Lung (tissue), 12 donors: ENCODE measurements around the gene ENTPD6. TPM values are rescaled to one million over a fixed set of nuclear protein-coding genes. Genes with fewer than 3 reads are reported as not detected.
"Not testable (repeated sequence)": the region's sequence is repeated elsewhere in the genome, so short reads cannot be mapped to it uniquely, and the experiment has no call there.

Experiments used
- ATAC-seq: fragments of 200-7000 bp; cut with Tn5 transposase; one replicate; pipeline ENCODE4 v1.9.1; 2020; ENCODE audit warnings: moderate number of reproducible peaks; ENCODE audit not compliant: insufficient read depth, low FRiP score
- DNase-seq, 3 donors: peaks; one replicate each; pipeline ENCODE4 v3.0.0-alpha.2; 2013 to 2017
- H3K27ac ChIP-seq, 2 donors: one replicate each; pipeline ENCODE4 v1.5.1; 2013; ENCODE audit warnings: mild to moderate bottlenecking in 2 of 2, moderate library complexity in 2 of 2, control low read depth in 1 of 2, inconsistent platforms in 1 of 2, low read depth in 1 of 2, low read length in 1 of 2
- H3K27me3 ChIP-seq, 3 donors: one replicate each; pipeline ENCODE4 v1.5.1; 2013; ENCODE audit warnings: low read length in 2 of 3; ENCODE audit not compliant: control insufficient read depth in 3 of 3, insufficient read depth in 3 of 3
- H3K36me3 ChIP-seq, 4 donors: one replicate each; pipeline ENCODE4 v1.5.1; 2013; ENCODE audit warnings: low read length in 4 of 4, mild to moderate bottlenecking in 1 of 4, moderate library complexity in 1 of 4; ENCODE audit not compliant: control insufficient read depth in 4 of 4, insufficient read depth in 4 of 4
- H3K4me1 ChIP-seq, 5 donors: one replicate each; pipeline ENCODE4 v1.5.1; 2013; ENCODE audit warnings: low read length in 5 of 5, mild to moderate bottlenecking in 2 of 5, moderate library complexity in 1 of 5; ENCODE audit not compliant: control insufficient read depth in 5 of 5, insufficient read depth in 5 of 5
- H3K4me3 ChIP-seq: one replicate; pipeline ENCODE4 v1.5.1; 2013; ENCODE audit warnings: mild to moderate bottlenecking, control low read depth, moderate library complexity
- H3K9ac ChIP-seq, 2 donors: one replicate each; pipeline ENCODE4 v1.5.1; 2013; ENCODE audit warnings: low read length in 2 of 2, control low read depth in 1 of 2; ENCODE audit not compliant: insufficient read depth in 1 of 2
- H3K9me3 ChIP-seq, 4 donors: one replicate each; pipeline ENCODE4 v1.5.1; 2013; ENCODE audit warnings: low read length in 3 of 4, mild to moderate bottlenecking in 1 of 4, moderate library complexity in 1 of 4; ENCODE audit not compliant: control insufficient read depth in 4 of 4, insufficient read depth in 3 of 4
- CTCF ChIP-seq: IDR thresholded peaks from 2 replicates; pipeline ENCODE4 v1.5.1; 2012; ENCODE audit warnings: mild to moderate bottlenecking; ENCODE audit errors: control extremely low read depth, extremely low read depth
- WGBS, 2 donors: extraction: QIAGEN DNeasy Blood & Tissue Kit; methylation state at CpG; one replicate each; pipeline ENCODE4 v1.1.7; 2013; 5-methylcytosine and 5-hydroxymethylcytosine counted together
- polyA plus RNA-seq, 2 donors: library from polyadenylated mRNA; stranded (reverse); fragments of 200-250 nt; gene quantifications; one replicate each; pipeline ENCODE4 v1.2.1, GENCODE V29; 2013
- total RNA-seq, 2 donors: library from RNA; depleted of rRNA in 1 of 2; stranded (reverse); fragments of >200 nt in 1 of 2; gene quantifications; one replicate each; pipeline ENCODE4 v1.2.1, GENCODE V29; 2014 to 2021
- donor health status: control.
- donor health status: control.
- donor health status: Bipolar disorder and iron deficiency.
- donor health status: healthy.
- donor health status: DM: yes; HTN: yes; CAD: no.

The ENTPD6 gene
- total and polyA plus RNA-seq, 4 donors: 33.8 to 78.8 (median 52.2) TPM

GRCh38 chr20:25178563-25179438 lies 16.7 kb upstream of the ENTPD6 start:
- H3K36me3 ChIP-seq: no peaks in the 10 kb centered on the region
- WGBS, 2 donors: 27 to 42% methylated on average over 7 of the region's 7 CpGs
- H3K9me3 ChIP-seq: no peaks in the 10 kb centered on the region
- DNase-seq (peak in 2 of 3 donors; percentile 55 to 58), ATAC-seq (peak; percentile 86)
- peak overlapping the region; percentile 2 to 79 for H3K27ac ChIP-seq
- peak; percentile 38 for TF ChIP-seq CTCF
- no peak overlapping the region for H3K4me3 ChIP-seq
- no peaks in the 10 kb centered on the region for H3K4me1 ChIP-seq
- H3K9ac ChIP-seq: no peak overlapping the region
- H3K27me3 ChIP-seq: no peaks in the 10 kb centered on the region

GRCh38 chr20:25179439-25180089 lies 15.9 kb upstream of the ENTPD6 start:
- Histone ChIP-seq H3K27me3 (no peaks in the 10 kb centered on the region), H3K36me3 (no peaks in the 10 kb centered on the region), H3K9ac (no peak overlapping the region), H3K4me1 (no peaks in the 10 kb centered on the region), H3K9me3 (no peaks in the 10 kb centered on the region), H3K4me3 (no peak overlapping the region), H3K27ac (no peak overlapping the region)
- DNase-seq (no peak), ATAC-seq (no peak)
- no peak for TF ChIP-seq CTCF
- 61 to 66% methylated on average over 15 of the region's 15 CpGs for WGBS, 2 donors

DNA sequence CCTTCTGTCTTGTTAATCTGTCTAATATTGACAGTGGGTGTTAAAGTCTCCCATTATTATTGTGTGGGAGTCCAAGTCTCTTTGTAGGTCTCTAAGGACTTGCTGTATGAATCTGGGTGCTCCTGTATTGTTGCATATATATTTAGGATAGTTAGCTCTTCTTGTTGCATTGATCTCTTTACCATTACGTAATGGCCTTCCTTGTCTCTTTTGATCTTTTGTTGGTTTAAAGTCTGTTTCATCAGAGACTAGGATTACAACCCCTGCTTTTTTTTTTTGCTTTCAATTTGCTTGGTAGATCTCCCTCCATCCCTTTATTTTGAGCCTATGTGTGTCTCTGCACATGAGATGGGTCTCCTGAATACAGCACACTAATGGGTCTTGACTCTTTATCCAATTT lies 11.1 kb upstream of the ENTPD6 start:
- not testable (repeated sequence) for H3K27ac ChIP-seq, H3K9ac ChIP-seq, H3K36me3 ChIP-seq, H3K4me3 ChIP-seq, H3K4me1 ChIP-seq, H3K9me3 ChIP-seq, ATAC-seq, DNase-seq, H3K27me3 ChIP-seq
- WGBS, 2 donors: 91 to 98% methylated on average over 1 of the region's 1 CpG

GRCh38 chr20:25187220-25187619 lies 8.3 kb upstream of the ENTPD6 start:
- H3K9me3 ChIP-seq: peaks cover 0 to 4% (median 0%) of the 10 kb centered on the region in 4 donors
- peaks cover 0 to 3% (median 0%) of the 10 kb centered on the region in 3 donors for H3K27me3 ChIP-seq
- TF ChIP-seq CTCF: no peak
- ATAC-seq: no peak
- no peak for DNase-seq
- no peak overlapping the region for H3K4me3 ChIP-seq
- no peak overlapping the region for H3K9ac ChIP-seq
- H3K4me1 ChIP-seq: peaks cover 0 to 6% (median 3%) of the 10 kb centered on the region in 5 donors
- H3K36me3 ChIP-seq: no peaks in the 10 kb centered on the region
- H3K27ac ChIP-seq: no peak overlapping the region
- 77 to 90% methylated on average over 3 of the region's 3 CpGs for whole genome bisulfite sequencing, 2 donors
